Measurements from ENCODE around the gene STK10. TPM values are rescaled to one million over a fixed set of nuclear protein-coding genes. Genes with fewer than 3 reads are reported as not detected.

The STK10 gene
- total and polyA plus RNA-seq, 2 of the 8 experiments (the other 6 are each of a cell fraction or from before 2014, with no cell fraction given) = 10.5 to 21.4 TPM

GRCh38 chr5:172118891-172119290 lies 69.1 kb downstream of the STK10 start (continued):
- TF ChIP-seq ATF2 (IDR thresholded peaks at IDR 0.05; ENCODE audit: low read length) = no peak
- no peak for TF ChIP-seq SIX5 (IDR thresholded peaks at IDR 0.05; ENCODE audit: low read depth, low read length)
- TF ChIP-seq BACH1 (IDR thresholded peaks at IDR 0.05; ENCODE audit: low read length) = no peak
- no peak for TF ChIP-seq FOSL1 (IDR thresholded peaks at IDR 0.05; ENCODE audit: insufficient read depth, low read depth, low read length)

All from H1 (cell line).